HepG2 (cell line): ENCODE results near the gene SCMH1. TPM values are rescaled to one million over a fixed set of nuclear protein-coding genes. Genes with fewer than 3 reads are reported as not detected.
A peak's percentile ranks its signal among the peaks of the same experiment; 100 is the strongest.

Experiments used
- ARNTL ChIP-seq: sonication (generic); formaldehyde crosslinking; IDR thresholded peaks from 2 replicates; pipeline ENCODE4 v1.4.0; 2020; ENCODE audit warnings: mild to moderate bottlenecking, missing genetic modification reagents
- DPF2 ChIP-seq: sonication (generic); formaldehyde crosslinking; IDR thresholded peaks from 2 replicates; pipeline ENCODE4 v1.4.0; 2020; ENCODE audit warnings: mild to moderate bottlenecking, low read depth, missing genetic modification reagents, borderline replicate concordance
- KDM2A ChIP-seq: sonication (generic); formaldehyde crosslinking; IDR thresholded peaks from 2 replicates; pipeline ENCODE4 v1.4.0; 2020; ENCODE audit warnings: low read depth, missing genetic modification reagents, borderline replicate concordance
- KDM4B ChIP-seq: sonication (generic); formaldehyde crosslinking; IDR thresholded peaks from 2 replicates; pipeline ENCODE4 v1.4.0; 2020; ENCODE audit warnings: missing genetic modification reagents
- PATZ1 ChIP-seq: sonication (generic); formaldehyde crosslinking; IDR thresholded peaks from 2 replicates; pipeline ENCODE4 v1.4.0; 2020; ENCODE audit warnings: missing genetic modification reagents
- SALL2 ChIP-seq: sonication (generic); formaldehyde crosslinking; IDR thresholded peaks from 2 replicates; pipeline ENCODE4 v1.8.1; 2023; ENCODE audit warnings: mild to moderate bottlenecking, missing genetic modification reagents, inconsistent platforms
- SMAD1 ChIP-seq: sonication (generic); formaldehyde crosslinking; IDR thresholded peaks from 2 replicates; pipeline ENCODE4 v1.4.0; 2020; ENCODE audit warnings: missing genetic modification reagents, low read depth, mild to moderate bottlenecking, borderline replicate concordance
- XBP1 ChIP-seq: sonication (generic); formaldehyde crosslinking; IDR thresholded peaks from 2 replicates; pipeline ENCODE4 v1.5.0; 2020; ENCODE audit warnings: missing genetic modification reagents
- ZFP37 ChIP-seq: sonication (generic); formaldehyde crosslinking; IDR thresholded peaks from 2 replicates; pipeline ENCODE4 v1.4.0; 2020; ENCODE audit warnings: missing genetic modification reagents, borderline replicate concordance
- ZMYM4 ChIP-seq: sonication (generic); formaldehyde crosslinking; IDR thresholded peaks from 2 replicates; pipeline ENCODE4 v1.8.1; 2023; ENCODE audit warnings: mild to moderate bottlenecking, missing genetic modification reagents
- ZNF549 ChIP-seq: sonication (generic); formaldehyde crosslinking; IDR thresholded peaks from 2 replicates; pipeline ENCODE4 v1.5.0; 2020; ENCODE audit warnings: missing genetic modification reagents
- ZNF703 ChIP-seq: sonication (generic); formaldehyde crosslinking; IDR thresholded peaks from 2 replicates; pipeline ENCODE4 v1.5.1; 2020; ENCODE audit warnings: missing genetic modification reagents, mild to moderate bottlenecking, moderate library complexity, borderline replicate concordance
- ZNF710 ChIP-seq: sonication (generic); formaldehyde crosslinking; IDR thresholded peaks from 2 replicates; pipeline ENCODE4 v1.5.0; 2020; ENCODE audit warnings: mild to moderate bottlenecking, missing genetic modification reagents, borderline replicate concordance
- ZSCAN9 ChIP-seq: IDR thresholded peaks from 2 replicates; pipeline ENCODE4 v1.6.1; 2016; ENCODE audit warnings: borderline replicate concordance
- polyA plus RNA-seq, 8 experiments: library from polyadenylated mRNA; depleted of rRNA in 3 of 8; stranded (reverse) in 7 of 8; unstranded in 1 of 8; fragments of >200 nt; fragmentation: Illumina TruSeq in 4 of 8; extraction: Trizol in 4 of 8; gene quantifications; 2 replicates each; pipeline versions ENCODE4 v1.2.1 to v1.2.3, GENCODE V29; 2011 to 2016; ENCODE audit warnings: low read depth in 4 of 8, missing spikeins in 1 of 8, mixed read lengths in 1 of 8; ENCODE audit not compliant: insufficient read depth in 1 of 8
- total RNA-seq, 5 experiments: library from RNA; depleted of rRNA; stranded (reverse); fragments of >200 nt; fragmentation: Illumina TruSeq; extraction: Trizol; gene quantifications; 2 replicates each; pipeline ENCODE4 v1.2.3, GENCODE V29; 2016; ENCODE audit warnings: low read depth in 1 of 5
- TF ChIP-seq, protein P1 (sequence below), 2 experiments: IDR thresholded peaks; 2 replicates each; pipeline ENCODE4 v1.6.1; 2011 to 2012; ENCODE audit warnings: low read length in 2 of 2, borderline replicate concordance in 1 of 2, low read depth in 1 of 2, mild to moderate bottlenecking in 1 of 2, moderate library complexity in 1 of 2
- TF ChIP-seq, protein P2 (sequence below): sonication (generic); formaldehyde crosslinking; IDR thresholded peaks from 2 replicates; pipeline ENCODE4 v1.5.0; 2020; ENCODE audit warnings: missing genetic modification reagents
- TF ChIP-seq, protein P3 (sequence below): sonication (generic); formaldehyde crosslinking; IDR thresholded peaks from 2 replicates; pipeline ENCODE4 v1.5.0; 2020; ENCODE audit warnings: missing genetic modification reagents

Gene SCMH1
- total and polyA plus RNA-seq, 2 of the 13 experiments (the other 11 are each of a cell fraction or from before 2014, with no cell fraction given), result 41.8 to 52.6 TPM

DNA sequence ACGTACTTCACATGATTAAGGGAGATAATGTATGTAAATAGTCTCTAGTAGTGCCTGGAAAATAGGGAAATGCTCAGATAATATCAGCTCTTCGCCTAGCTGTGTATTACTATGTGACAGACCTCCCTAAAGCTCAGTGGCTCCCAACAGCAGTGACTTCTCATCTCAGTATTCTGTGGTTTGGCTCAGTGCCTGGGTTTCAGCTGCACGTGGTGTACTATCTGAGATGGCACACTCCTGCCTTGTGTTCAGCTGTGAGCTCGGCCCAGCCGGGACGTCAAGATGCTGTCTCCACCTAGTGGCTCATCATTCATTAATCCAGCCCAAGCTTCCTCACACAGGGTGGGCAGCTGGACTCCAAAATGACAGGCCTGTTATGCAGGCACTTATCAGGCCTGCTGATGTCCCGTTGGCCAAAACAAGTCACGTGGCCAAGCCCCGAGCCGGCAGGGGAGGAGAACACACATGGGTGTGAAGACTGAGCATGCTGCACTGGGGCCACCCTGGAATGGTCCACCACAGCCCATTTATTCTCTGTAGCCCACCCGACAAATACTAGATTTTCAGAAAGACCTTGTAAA is 238.4 kb downstream of the SCMH1 start (continued):
- TF ChIP-seq DPF2 (CRISPR knock-in tag), result no peak
- 0 out of 2 replicates have a peak, but pooled peaks have one; percentile 35 for TF ChIP-seq KDM2A (CRISPR knock-in tag)
- TF ChIP-seq SMAD1 (CRISPR knock-in tag), result no peak
- no peak for TF ChIP-seq ZMYM4
- no peak for TF ChIP-seq PATZ1 (CRISPR knock-in tag)
- no peak for TF ChIP-seq ARNTL (CRISPR knock-in tag)
- TF ChIP-seq KDM4B (CRISPR knock-in tag), result no peak
- no peak for TF ChIP-seq ZFP37 (CRISPR knock-in tag)
- TF ChIP-seq ZNF710 (CRISPR knock-in tag), result no peak
- TF ChIP-seq ZSCAN9 (CRISPR knock-in tag), result no peak
- no peak for TF ChIP-seq ZNF703 (CRISPR knock-in tag)
- TF ChIP-seq, protein P1, sequence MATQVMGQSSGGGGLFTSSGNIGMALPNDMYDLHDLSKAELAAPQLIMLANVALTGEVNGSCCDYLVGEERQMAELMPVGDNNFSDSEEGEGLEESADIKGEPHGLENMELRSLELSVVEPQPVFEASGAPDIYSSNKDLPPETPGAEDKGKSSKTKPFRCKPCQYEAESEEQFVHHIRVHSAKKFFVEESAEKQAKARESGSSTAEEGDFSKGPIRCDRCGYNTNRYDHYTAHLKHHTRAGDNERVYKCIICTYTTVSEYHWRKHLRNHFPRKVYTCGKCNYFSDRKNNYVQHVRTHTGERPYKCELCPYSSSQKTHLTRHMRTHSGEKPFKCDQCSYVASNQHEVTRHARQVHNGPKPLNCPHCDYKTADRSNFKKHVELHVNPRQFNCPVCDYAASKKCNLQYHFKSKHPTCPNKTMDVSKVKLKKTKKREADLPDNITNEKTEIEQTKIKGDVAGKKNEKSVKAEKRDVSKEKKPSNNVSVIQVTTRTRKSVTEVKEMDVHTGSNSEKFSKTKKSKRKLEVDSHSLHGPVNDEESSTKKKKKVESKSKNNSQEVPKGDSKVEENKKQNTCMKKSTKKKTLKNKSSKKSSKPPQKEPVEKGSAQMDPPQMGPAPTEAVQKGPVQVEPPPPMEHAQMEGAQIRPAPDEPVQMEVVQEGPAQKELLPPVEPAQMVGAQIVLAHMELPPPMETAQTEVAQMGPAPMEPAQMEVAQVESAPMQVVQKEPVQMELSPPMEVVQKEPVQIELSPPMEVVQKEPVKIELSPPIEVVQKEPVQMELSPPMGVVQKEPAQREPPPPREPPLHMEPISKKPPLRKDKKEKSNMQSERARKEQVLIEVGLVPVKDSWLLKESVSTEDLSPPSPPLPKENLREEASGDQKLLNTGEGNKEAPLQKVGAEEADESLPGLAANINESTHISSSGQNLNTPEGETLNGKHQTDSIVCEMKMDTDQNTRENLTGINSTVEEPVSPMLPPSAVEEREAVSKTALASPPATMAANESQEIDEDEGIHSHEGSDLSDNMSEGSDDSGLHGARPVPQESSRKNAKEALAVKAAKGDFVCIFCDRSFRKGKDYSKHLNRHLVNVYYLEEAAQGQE (IDR thresholded peaks at IDR 0.05; ENCODE audit: borderline replicate concordance in 1 of 2, low read depth in 1 of 2, low read length in 2 of 2), result no peak
- no peak for TF ChIP-seq XBP1
- TF ChIP-seq SALL2 (CRISPR knock-in tag), result no peak
- no peak for TF ChIP-seq ZNF549 (CRISPR knock-in tag)
- TF ChIP-seq, protein P2, sequence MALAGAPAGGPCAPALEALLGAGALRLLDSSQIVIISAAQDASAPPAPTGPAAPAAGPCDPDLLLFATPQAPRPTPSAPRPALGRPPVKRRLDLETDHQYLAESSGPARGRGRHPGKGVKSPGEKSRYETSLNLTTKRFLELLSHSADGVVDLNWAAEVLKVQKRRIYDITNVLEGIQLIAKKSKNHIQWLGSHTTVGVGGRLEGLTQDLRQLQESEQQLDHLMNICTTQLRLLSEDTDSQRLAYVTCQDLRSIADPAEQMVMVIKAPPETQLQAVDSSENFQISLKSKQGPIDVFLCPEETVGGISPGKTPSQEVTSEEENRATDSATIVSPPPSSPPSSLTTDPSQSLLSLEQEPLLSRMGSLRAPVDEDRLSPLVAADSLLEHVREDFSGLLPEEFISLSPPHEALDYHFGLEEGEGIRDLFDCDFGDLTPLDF, result no peak
- TF ChIP-seq, protein P3, sequence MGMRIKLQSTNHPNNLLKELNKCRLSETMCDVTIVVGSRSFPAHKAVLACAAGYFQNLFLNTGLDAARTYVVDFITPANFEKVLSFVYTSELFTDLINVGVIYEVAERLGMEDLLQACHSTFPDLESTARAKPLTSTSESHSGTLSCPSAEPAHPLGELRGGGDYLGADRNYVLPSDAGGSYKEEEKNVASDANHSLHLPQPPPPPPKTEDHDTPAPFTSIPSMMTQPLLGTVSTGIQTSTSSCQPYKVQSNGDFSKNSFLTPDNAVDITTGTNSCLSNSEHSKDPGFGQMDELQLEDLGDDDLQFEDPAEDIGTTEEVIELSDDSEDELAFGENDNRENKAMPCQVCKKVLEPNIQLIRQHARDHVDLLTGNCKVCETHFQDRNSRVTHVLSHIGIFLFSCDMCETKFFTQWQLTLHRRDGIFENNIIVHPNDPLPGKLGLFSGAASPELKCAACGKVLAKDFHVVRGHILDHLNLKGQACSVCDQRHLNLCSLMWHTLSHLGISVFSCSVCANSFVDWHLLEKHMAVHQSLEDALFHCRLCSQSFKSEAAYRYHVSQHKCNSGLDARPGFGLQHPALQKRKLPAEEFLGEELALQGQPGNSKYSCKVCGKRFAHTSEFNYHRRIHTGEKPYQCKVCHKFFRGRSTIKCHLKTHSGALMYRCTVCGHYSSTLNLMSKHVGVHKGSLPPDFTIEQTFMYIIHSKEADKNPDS (CRISPR knock-in tag), result no peak
